ENCODE results near the gene C6orf136. TPM values are rescaled to one million over a fixed set of nuclear protein-coding genes. Genes with fewer than 3 reads are reported as not detected.

C6orf136 gene
- total and polyA plus RNA-seq, 10 of the 15 experiments (the other 5 are each of a cell fraction or from before 2014, with no cell fraction given): 5.2 to 24.1 (median 14.9) TPM

DNA sequence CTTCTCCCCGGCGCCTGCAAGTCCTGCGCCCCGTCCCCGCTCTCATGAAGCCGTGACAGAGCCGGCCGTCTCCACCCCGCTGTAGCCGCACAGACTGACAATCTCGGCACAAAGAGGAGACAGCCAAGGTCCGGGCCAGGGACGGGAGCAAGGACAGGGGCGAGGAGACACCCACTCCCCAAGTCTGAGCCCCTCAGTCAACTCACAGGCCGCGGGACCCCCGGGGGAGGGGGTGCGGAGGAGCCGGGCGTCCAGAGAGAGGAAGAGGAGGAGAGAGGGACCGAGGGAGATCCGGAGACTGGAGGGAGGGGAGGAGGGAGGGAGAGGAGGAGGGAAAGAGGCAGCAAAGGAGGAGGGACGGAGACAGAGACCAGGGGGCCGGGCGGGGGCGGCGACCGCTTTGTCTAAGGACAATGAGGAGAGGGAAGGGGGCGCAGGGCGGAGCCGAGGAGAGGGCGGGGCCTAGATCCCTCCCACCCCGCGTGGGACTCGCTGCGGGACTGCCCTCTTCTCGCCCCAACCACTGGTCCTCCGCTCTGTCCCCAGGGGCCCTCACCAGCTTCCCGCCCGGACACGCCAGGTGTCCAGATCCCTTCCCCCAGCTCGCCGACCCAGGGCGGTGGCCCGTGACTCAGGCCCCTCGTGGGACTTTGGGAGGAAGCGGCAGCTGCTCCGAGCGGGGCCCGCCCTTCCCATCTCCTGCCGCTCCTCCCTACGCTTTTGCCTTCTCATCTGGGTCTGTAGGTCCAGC, 40.1 kb downstream of the C6orf136 start (continued):
- TF ChIP-seq MXI1 (IDR thresholded peaks at IDR 0.05; ENCODE audit: low read depth, low read length) (peak; percentile 28), SPI1 (IDR thresholded peaks at IDR 0.05; ENCODE audit: borderline replicate concordance, insufficient read depth, low read depth, low read length) (peak; percentile 58; the same call in 1 of the 2 replicates), WRNIP1 (IDR thresholded peaks at IDR 0.05; ENCODE audit: borderline replicate concordance, low read depth, low read length) (no peak), ZNF207 (IDR thresholded peaks at IDR 0.05; ENCODE audit: borderline replicate concordance) (no peak), SUZ12 (IDR thresholded peaks at IDR 0.05; ENCODE audit: unreplicated experiment) (no peak), BCL11A (IDR thresholded peaks at IDR 0.05; ENCODE audit: low read depth, low read length) (peak; percentile 68; the same call in 1 of the 2 replicates), FOXM1 (IDR thresholded peaks at IDR 0.05; ENCODE audit: low read depth, low read length) (no peak), JUNB (IDR thresholded peaks at IDR 0.05) (no peak), CREB1 (IDR thresholded peaks at IDR 0.05; ENCODE audit: low read depth) (no peak), ATF7 (IDR thresholded peaks at IDR 0.05; ENCODE audit: low read depth) (peak; percentile 56; the same call in 1 of the 2 replicates), CBFB (IDR thresholded peaks at IDR 0.05; ENCODE audit: low read depth) (no peak), NFYA (IDR thresholded peaks at IDR 0.05; ENCODE audit: borderline replicate concordance, low read depth, low read length) (no peak), SRF (IDR thresholded peaks at IDR 0.05; ENCODE audit: low read depth in 2 of 2, low read length in 2 of 2) (no peak), ESRRA (IDR thresholded peaks at IDR 0.05; ENCODE audit: low read length) (no peak), SP1 (IDR thresholded peaks at IDR 0.05; ENCODE audit: low read depth, low read length) (peak; percentile 89), SIX5 (IDR thresholded peaks at IDR 0.05; ENCODE audit: low read depth, low read length, severe bottlenecking) (no peak), HDGF (IDR thresholded peaks at IDR 0.05) (peak; percentile 97)
- TF ChIP-seq, protein P1, sequence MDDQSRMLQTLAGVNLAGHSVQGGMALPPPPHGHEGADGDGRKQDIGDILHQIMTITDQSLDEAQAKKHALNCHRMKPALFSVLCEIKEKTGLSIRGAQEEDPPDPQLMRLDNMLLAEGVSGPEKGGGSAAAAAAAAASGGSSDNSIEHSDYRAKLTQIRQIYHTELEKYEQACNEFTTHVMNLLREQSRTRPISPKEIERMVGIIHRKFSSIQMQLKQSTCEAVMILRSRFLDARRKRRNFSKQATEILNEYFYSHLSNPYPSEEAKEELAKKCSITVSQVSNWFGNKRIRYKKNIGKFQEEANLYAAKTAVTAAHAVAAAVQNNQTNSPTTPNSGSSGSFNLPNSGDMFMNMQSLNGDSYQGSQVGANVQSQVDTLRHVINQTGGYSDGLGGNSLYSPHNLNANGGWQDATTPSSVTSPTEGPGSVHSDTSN (IDR thresholded peaks at IDR 0.05; ENCODE audit: insufficient replicate concordance, low read depth, low read length): no peak
- TF ChIP-seq, protein P2, sequence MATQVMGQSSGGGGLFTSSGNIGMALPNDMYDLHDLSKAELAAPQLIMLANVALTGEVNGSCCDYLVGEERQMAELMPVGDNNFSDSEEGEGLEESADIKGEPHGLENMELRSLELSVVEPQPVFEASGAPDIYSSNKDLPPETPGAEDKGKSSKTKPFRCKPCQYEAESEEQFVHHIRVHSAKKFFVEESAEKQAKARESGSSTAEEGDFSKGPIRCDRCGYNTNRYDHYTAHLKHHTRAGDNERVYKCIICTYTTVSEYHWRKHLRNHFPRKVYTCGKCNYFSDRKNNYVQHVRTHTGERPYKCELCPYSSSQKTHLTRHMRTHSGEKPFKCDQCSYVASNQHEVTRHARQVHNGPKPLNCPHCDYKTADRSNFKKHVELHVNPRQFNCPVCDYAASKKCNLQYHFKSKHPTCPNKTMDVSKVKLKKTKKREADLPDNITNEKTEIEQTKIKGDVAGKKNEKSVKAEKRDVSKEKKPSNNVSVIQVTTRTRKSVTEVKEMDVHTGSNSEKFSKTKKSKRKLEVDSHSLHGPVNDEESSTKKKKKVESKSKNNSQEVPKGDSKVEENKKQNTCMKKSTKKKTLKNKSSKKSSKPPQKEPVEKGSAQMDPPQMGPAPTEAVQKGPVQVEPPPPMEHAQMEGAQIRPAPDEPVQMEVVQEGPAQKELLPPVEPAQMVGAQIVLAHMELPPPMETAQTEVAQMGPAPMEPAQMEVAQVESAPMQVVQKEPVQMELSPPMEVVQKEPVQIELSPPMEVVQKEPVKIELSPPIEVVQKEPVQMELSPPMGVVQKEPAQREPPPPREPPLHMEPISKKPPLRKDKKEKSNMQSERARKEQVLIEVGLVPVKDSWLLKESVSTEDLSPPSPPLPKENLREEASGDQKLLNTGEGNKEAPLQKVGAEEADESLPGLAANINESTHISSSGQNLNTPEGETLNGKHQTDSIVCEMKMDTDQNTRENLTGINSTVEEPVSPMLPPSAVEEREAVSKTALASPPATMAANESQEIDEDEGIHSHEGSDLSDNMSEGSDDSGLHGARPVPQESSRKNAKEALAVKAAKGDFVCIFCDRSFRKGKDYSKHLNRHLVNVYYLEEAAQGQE (IDR thresholded peaks at IDR 0.05; ENCODE audit: low read depth, low read length): no peak
- TF ChIP-seq, protein P3, sequence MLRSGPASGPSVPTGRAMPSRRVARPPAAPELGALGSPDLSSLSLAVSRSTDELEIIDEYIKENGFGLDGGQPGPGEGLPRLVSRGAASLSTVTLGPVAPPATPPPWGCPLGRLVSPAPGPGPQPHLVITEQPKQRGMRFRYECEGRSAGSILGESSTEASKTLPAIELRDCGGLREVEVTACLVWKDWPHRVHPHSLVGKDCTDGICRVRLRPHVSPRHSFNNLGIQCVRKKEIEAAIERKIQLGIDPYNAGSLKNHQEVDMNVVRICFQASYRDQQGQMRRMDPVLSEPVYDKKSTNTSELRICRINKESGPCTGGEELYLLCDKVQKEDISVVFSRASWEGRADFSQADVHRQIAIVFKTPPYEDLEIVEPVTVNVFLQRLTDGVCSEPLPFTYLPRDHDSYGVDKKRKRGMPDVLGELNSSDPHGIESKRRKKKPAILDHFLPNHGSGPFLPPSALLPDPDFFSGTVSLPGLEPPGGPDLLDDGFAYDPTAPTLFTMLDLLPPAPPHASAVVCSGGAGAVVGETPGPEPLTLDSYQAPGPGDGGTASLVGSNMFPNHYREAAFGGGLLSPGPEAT (IDR thresholded peaks at IDR 0.05; ENCODE audit: low read depth): peak; percentile 53
- TF ChIP-seq, protein P4, sequence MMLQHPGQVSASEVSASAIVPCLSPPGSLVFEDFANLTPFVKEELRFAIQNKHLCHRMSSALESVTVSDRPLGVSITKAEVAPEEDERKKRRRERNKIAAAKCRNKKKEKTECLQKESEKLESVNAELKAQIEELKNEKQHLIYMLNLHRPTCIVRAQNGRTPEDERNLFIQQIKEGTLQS (IDR thresholded peaks at IDR 0.05; ENCODE audit: borderline replicate concordance, extremely low read depth, low read depth, low read length): no peak
- TF ChIP-seq, protein P5, sequence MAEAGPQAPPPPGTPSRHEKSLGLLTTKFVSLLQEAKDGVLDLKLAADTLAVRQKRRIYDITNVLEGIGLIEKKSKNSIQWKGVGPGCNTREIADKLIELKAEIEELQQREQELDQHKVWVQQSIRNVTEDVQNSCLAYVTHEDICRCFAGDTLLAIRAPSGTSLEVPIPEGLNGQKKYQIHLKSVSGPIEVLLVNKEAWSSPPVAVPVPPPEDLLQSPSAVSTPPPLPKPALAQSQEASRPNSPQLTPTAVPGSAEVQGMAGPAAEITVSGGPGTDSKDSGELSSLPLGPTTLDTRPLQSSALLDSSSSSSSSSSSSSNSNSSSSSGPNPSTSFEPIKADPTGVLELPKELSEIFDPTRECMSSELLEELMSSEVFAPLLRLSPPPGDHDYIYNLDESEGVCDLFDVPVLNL (IDR thresholded peaks at IDR 0.05; ENCODE audit: low read depth, low read length): 0 out of 2 replicates have a peak, but pooled peaks have one; percentile 5
